NCI-H82 treated with DMSO at 0.1 percent for 48 hours (cell line): ENCODE measurements around the gene DENND1A.
A peak's percentile ranks its signal among the peaks of the same experiment; 100 is the strongest.

Experiments
- DNase-seq: peaks from one replicate; lab custom pipeline; 2025; ENCODE audit not compliant: unreplicated experiment; lab: John Stamatoyannopoulos, UW

The DENND1A gene

DNA sequence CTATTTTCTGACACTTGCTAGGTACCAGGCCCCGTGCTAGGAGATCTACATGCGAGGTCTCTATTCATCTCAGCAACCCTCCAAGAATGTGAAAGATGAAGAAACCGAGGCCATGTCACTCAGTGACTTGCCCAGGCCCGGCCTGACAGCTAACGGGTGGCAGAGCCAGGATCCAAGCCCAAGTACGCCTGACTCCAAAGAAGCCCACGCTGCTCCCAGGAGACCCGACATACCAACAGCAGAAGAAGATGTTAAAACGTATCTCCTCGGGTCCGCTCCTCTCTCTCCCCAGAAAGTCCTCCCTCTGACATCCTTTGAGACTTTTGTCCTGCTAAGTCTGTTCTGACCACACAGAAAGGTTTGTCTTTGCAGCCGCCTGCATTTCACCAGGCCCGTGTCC is 508.7 kb downstream of the DENND1A start:
- no peak for DNase-seq

DNA sequence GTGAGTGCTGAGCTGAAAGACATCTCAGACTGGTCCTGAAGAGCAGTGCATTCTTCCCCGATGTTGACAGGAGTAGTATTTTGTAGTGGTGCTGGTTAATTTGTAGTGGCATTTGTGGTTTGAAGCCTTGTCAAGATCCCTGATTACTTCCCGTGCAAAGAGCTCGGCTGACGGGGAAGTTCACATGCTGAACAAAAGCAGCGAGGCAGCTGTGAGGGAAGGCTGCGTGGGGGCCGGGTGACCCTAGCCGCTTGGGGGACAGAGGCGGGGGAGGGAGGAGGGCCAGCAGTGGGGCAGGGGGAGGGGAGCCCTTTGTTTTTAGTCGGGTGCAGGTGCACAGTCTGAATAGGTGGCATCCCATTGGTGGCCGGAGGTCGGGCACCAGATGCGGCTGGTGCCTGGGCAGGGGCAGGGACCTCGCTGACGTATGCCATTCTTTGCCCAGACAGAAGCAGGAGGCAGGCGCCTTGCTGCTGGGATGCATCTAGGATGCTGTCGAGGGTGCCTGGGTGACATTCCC is 509.3 kb downstream of the DENND1A start:
- DNase-seq: no peak

DNA sequence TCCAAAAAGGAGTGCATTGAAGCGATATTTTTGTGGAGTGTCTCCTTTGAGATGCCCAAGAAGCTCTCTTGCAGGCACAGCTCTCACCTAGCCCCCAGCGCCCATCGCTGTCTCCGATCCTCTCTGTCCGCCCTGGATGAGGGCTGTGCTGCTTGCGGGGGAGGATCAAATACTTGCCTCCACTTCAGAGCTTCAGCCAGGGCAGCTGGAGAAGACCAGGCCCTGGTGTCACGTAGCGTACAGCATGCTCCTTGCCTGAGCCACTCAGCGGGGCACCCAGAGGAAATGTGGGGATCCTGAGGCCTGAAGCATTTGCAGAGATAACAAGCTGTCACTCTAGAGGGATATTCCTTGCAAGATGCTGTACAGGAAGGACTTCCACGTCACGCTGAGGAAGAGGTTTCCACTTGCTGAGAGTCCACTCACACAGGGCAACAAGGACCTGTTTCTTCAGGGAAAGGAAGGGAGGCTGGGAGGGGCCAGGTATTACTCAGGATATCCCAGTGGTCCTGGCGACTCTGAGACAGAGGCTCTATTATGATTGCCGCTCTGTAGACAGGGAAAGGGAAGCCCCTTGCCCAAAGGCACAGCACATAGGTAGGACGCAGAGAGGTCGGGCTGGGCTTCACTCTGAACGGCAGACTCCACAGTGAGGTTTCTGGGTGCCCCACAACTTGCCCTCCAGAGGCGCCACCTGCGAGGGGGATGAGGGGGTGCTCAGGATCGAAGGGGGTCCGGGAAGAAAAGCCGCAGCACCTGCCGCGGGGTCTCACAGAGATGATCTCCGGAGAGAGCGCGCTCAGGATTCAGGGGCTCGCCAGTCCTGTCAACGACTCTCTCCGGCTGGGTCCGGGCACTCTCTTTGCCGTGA is 510.0 kb downstream of the DENND1A start:
- DNase-seq: no peak

DNA sequence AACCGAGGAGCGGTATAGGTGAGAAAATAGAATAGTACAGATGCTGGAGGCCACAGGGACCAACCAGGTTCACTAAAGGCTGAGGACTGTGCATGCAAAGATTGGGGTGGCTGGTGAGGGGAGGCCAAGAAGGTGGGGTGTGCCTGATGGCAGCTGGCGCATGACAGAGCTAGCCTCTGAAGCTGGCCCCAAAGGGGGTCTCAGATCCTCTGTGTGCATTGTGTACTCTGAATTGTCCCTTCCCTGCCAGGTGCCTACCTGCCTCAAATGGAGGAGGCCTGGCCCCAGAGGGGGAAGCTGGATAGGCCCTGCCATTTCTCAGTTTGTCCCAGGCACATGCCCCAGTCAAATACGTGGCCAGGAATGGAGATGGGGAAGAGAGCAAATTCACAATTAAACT is 510.8 kb downstream of the DENND1A start:
- no peak for DNase-seq

DNA sequence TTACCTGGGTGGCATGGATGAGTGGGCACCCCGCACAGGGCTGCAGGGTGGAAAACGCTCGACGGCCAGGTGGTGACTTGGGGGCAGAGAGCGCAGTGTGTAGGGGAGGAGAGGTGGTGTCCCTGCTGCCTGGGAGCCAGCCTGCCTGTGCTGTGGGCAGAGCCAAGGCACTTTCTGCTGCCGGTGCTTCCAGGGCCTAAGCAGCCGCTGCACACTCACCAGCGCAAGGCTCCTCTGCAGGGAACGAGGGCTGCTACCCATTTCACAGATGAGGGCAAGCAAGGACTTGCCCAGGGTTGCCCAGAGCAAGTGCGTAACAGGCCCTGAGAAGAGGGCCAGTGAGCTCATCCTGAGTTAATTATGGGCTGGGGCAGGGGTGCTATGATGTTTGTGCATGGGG is 511.4 kb downstream of the DENND1A start:
- DNase-seq: no peak

DNA sequence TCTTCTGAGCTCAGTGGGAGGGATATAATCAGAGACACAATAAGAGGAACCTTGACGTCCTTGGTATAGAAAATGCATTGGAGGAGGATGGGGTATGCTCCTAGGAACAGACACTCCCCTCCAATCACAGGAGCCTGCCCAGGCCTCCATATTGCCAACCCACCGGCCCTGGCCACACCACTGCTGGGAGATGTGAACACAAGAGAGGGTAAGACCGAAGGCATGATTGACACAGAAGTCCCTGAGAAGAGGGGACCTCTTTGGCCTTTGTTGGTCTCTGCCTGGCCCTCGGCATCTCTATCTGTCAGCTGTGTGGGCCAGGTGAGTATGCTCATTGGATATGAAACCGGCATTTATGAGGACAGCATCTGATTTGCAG is 511.9 kb downstream of the DENND1A start:
- DNase-seq: no peak

DNA sequence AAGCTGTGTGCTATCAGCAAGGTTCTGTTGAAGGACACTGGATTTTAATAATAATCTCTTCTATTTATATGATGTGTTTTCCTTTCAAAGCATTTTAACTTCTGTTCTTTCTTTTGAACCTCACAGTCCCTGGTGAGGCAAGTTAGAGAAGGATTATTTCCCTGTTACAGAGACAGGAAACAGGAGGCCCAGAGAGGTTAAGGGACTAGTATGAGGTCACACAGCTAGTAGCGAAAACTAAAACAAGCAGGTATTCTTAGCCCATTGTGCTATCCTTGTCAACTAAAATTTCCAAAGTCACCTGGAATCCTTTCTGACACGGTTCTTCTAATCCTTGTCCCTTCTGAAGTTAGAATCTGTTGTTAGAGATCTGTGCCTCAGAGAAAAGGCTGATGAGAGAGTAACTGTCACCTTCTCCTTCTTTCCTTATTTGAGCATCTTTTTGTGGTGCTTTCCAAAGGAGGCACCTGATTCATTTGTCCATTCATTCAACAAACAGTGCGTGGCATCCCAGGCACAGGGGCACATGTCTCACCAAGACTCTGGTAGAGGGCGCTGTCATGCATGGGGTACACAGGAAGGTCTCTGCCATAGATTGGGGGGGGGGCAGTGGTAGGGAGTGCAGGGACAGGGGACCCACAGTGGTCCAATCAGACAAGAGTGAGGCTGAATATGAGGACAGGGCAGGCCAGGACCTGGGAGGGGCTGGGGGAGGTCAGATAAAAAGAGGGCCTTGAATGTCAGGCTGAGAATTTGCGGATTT is 512.5 kb downstream of the DENND1A start:
- DNase-seq: no peak

DNA sequence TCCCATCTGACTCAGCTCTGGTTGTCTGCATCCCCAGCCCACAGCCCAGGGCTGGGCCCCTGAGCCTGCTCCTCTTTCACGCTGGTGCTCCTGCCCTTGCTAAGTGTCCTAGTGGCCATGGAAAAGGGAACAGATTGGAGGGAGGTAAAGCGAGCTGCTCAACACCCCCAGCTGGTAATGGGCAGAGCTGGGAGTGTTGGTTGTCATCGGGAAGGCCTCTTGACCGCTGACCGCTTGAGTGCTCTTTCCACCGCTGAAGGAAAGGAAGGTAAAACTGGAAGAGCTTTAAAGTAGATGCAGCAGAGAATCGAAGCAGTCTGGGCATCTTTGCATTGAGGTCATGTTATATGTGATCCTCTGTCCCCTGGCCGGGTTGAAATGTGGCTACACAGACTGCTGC is 513.8 kb downstream of the DENND1A start:
- no peak for DNase-seq

DNA sequence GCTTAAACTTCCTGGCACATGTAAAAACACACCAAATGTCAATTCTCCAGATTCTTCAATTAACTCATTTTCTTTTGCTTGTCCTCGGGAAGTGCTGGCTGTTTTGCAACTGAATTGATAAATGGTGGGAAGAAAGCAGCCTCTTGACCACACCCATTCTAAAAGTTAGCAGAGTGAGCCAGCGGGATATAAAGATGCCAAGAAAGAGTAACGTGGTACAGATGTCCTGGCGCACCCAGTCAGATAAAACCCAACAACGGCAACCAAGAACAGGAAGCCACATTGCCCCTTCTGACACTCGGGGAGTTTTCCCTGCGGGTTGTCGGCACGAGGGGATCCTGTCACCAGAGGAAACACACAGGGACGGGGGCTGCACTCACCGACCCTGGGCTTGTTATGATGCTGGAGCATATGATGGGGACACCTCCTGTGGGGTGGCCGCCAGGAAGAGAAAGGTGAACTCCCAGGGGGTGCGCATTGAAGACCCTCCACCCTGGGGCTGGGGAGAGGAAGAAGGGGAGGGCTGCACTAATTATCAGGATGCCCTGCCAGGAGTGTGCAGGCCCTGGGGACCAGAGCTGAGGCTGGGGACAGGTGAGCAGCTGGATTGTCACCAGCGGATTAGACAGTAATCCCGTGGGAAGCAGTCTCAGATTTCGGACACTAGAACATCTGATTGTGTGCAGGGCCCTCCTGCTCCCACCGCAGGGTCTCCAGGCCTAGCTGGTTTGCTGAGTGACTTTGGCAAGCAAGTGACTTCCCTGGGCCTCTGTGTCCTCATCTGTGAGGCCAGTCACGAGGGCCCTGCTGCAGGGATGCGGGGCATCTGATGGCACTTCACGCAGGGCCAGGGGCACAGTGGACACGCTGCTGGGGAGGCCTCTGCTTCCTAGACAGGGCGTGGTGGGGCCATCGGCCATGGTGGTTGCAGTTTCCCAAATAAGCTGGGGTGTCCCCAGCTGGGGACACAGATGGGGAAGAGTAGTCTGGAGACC is 514.7 kb downstream of the DENND1A start:
- peak; percentile 5 for DNase-seq

DNA sequence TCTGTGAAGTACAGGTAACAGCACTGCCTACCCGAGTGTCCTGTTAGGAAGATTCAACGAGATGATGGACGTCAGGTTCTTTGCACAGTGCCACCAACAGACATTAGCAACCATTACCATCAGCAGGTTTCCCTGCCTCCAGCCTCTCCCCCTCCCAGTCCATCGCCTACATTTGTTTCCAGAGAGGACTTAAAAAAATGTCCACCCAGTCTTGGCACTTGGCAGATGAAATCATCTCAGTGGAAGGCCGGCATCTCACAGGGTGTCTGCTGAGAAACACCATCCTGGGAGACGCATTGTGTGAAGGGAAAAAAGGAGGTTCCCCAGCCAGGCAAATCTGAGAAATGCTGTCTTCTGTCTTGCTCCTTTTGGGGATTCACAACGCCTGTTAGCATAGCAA is 515.7 kb downstream of the DENND1A start:
- no peak for DNase-seq

DNA sequence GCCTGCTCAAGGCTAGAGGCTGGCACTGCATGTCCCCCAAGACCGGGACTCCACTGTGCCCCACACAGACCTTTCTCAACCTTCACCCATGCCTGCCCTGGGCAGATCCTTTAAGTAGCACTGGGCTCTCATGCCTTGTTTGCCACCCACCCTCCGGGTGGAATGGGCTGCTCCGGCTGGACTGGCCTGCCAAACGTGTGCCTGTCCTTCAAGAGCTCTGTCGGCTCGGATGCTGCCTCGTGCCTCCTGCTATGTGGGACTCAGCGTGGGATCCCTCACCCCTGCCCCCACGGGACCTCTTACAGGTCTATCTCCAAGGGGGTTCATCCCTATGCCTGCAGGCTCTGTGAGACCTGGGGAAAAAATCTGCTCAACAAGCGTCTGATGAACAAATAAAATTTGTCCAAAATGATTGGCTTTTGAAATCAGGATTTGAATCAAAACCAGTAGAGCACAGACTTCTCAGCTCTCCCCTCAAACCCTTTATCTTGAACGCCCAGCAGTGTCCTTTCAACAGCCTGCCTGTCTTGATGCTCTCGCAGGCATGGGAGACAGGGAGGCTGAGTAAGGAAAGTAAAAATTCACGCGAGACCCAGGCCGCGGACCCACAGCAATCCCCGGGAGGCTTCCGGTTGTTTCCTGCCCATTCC is 517.6 kb downstream of the DENND1A start:
- no peak for DNase-seq

DNA sequence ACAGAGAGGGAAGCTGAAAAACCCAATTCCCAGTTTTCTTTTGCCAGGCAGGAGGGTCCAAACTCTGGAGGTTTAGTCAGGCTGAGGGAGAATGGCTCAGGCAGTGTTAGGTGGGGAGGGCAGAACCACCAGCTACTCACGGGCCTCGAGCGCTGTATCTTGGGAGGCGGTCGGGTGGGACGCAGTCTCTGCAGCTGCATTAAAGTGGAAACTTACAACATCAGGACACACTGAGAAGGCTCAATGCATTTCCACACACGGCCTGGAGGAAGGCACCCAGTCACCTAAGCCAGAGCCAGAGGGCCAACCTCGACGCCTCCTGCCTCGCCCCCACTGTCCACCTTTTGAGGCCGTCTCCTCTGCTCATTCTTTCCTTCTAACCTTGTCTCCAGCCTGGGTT is 518.3 kb downstream of the DENND1A start:
- no peak for DNase-seq

DNA sequence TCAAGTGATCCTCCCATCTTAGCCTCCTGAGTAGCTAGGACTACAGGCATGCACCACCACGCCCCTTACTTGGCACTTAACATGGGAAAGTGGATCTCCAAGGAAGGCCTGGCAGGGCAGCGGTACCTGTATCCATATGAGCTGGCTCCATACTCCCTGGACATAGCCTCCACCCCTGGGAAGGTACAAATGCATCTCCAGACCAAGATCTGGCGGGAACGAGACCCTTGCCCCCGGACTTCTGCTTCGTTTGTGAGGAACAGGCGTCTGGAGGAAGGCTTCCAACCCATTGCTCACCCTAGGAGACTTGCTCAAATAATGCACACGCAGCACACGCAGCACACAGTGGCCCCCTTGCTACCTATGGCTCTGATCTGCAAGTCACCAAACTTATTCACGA is 518.7 kb downstream of the DENND1A start:
- no peak for DNase-seq

DNA sequence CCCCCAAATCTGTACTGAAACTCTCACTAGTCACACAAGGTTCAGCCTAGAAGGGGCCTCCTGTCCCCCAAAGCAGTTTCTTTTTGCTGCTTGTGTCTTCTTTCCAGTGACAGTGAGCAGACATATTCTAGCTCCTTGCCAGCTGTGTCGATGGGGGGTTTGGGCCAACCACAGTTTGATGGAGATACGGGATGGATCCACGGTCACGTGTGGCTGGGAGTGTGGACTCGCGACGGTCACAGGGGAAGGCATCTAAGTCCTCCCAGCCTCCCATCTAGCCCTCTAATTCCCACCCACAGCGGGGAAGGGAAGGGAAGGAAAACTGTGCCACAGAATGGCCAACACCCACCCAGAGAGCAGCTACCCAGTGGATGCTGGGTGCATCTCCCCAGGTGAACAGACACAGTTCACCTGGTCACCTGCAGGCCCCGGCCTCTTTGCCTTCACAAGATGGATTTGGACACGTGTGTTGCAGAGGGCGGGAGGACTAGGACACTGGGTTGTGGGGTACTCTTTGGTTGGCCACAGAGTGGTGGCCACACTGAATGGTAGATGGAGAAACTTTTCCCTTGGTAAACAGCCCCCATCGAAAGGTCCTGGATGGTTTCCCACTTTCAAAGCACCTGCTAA is 519.5 kb downstream of the DENND1A start:
- no peak for DNase-seq

DNA sequence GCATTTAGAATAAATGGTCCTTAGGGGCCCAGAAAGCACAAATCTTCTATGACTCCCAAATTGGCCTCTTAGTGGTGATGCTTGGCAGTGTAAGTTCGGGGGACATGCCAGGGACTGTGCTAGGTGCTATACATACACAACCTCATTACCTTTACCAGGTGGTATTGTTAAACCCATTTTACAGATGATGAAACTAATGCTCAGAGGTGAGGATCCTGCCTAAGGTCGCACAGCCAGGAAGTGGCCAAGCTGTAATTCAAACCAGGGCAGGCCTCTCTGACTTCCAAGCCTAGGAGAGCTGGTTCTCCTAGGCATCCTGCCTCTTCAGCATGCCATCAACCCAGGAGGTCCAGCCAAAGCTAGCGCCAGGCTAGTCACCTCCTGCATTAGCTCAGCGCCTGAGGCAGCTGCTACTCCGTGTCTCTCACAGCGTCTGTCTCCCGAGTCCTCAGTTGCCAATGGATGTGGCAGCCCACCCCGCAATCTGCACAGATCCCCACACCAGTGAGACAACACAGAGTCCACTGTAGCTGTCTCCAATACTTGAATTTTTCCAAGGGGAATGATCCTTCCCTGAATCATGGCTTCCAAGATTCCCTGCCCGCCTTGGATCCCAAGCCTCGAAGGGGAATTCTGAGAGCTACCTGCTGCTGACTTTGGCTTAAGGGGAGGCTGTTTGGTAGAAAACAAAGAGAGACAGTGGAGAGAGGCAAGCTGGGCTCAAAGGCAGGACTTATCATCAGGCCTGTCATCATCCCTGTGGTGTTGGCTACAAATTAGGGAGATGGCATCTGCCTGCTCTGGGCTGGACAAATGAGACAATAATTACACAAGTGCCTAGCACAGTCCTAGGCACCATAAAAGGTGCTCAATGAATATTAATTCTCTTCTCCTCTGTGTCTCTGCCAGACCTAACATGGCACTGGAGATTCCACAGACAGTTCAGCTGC is 521.3 kb downstream of the DENND1A start:
- no peak for DNase-seq

DNA sequence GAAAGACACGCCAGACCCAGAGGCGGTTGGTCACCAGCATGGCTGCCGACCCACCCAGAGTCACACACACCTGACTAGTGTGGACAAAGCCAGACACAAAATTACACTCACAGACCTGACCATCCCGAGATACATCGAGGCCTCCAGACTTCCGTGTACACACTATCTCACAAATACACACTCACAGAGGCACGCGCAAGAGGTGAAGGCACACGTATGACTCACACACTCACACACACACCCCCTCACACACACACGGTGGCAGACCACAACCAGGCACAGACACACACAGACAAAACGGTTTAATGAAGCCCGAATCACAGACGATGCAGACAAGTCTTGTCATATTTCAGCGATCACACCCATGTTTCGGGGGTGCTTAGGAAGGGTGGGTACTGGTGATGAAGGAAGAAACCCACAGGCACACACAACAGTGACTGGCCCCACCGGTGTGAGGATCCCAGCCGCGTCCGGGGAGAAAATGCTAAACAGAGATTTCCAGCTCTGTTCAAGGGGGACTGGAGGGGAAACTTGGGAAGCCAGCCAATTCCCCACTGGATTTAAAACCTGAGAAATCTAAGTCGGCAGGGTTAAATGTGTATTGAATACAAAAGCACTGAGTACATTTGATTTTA is 522.6 kb downstream of the DENND1A start:
- DNase-seq: no peak

DNA sequence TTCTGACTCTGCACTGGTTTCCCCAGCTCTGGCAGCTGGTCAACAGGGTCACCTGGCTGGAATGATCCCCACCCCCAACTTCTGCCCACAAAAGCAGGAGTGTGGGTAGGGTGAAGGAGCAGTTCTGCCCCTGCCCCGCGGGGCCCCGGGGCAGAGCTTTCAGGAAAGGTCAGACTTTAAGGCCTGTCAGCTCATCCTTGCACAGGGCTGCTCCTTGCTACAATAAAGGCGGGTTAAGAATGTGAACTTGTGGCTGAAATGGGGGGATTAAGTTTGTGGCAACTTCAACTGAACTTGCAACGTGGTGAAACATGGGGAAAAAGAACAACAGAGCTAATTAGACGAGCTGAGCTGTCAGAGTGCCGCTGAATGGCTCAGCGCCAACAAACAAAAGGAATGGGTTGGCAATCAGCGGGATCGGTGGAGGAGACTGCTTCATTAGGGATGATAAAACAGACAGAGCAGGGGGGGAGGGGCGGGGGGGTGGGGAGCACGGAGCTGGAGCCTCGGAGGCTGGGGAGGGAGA is 523.2 kb downstream of the DENND1A start:
- DNase-seq: no peak

DNA sequence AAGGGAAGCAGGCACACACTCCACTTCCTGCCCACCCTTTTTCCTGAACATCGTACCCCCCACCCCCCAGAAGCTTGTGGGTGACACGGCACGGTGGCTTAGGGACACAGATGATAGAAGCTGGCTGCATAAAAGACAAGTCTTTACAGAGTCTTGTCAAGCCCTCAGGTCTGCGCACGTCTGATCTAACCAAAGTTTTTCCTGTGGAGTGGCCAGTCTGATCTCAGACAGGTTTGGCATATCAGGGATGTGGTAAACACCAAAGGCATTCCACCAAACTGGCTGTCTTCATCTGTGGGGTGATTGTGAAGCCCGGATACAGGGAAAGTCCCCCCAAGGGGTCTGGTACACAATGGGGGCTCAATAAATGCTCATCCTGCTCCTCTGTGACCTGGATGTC is 523.9 kb downstream of the DENND1A start:
- DNase-seq: no peak
